ENCODE results near the gene CDH12. TPM values are rescaled to one million over a fixed set of nuclear protein-coding genes. Genes with fewer than 3 reads are reported as not detected.

The CDH12 gene
- polyA plus RNA-seq, 2 of the 4 experiments (the other 2 are of a cell fraction), result 0.04 TPM; not detected in 1

GRCh38 chr5:21844960-21845359 is 1008.2 kb downstream of the CDH12 start:
- WGBS (ENCODE audit: missing lambda C conversion rate), result 0% methylated on average over 1 of the region's 1 CpG
- ChIA-PET CTCF (no interaction called here), POLR2A (no interaction called here)
- Histone ChIP-seq H3K9me3 (no peaks in the 10 kb centered on the region), H3K4me3 (no peak overlapping the region), H3K4me1 (no peaks in the 10 kb centered on the region), H3K4me2 (no peak overlapping the region), H3K27ac (no peak overlapping the region)
- no peak for DNase-seq (ENCODE audit: low read depth in 1 of 2, low spot score in 1 of 2)
- no peak for FAIRE-seq
- no peak for TF ChIP-seq HOXB5 (CRISPR knock-in tag; IDR thresholded peaks at IDR 0.05)
- no peak for TF ChIP-seq CBX2 (IDR thresholded peaks at IDR 0.05; ENCODE audit: borderline replicate concordance, low read depth)
- TF ChIP-seq PBX3 (IDR thresholded peaks at IDR 0.05), result no peak
- no peak for TF ChIP-seq EP300 (IDR thresholded peaks at IDR 0.05)
- no peak for TF ChIP-seq RNF2 (IDR thresholded peaks at IDR 0.05; ENCODE audit: borderline replicate concordance, low read depth)
- no peak for TF ChIP-seq PHF8 (IDR thresholded peaks at IDR 0.05; ENCODE audit: borderline replicate concordance, low read depth)
- no peak for ATAC-seq

- ChIA-PET CTCF (interaction anchor here (0.7 kb wide), 1 partner anchor 42 kb away, joined by 3 read pairs; no protein-coding TSS in a partner anchor), POLR2A (no interaction called here)
Observed at GRCh38 chr5:21834863-21835262, 1018.3 kb downstream of the CDH12 start.

GRCh38 chr5:21831145-21831787 is 1021.9 kb downstream of the CDH12 start:
- FAIRE-seq, result no peak
- Histone ChIP-seq H3K4me3 (no peak overlapping the region), H3K4me1 (no peaks in the 10 kb centered on the region), H3K4me2 (no peak overlapping the region), H3K27ac (no peak overlapping the region), H3K9me3 (no peaks in the 10 kb centered on the region)
- DNase-seq (ENCODE audit: low read depth in 1 of 2, low spot score in 1 of 2), result no peak
- CTCF ChIA-PET, result no interaction called here
- 46% methylated on average over 6 of the region's 6 CpGs for WGBS (ENCODE audit: missing lambda C conversion rate)
- no peak for ATAC-seq
- POLR2A ChIA-PET, result no interaction called here
- TF ChIP-seq EHF (CRISPR knock-in tag; IDR thresholded peaks at IDR 0.05), result no peak

More at GRCh38 chr5:21834863-21835262, 1018.3 kb downstream of the CDH12 start:
- no peaks in the 10 kb centered on the region for H3K4me1 ChIP-seq
- no peak overlapping the region for H3K27ac ChIP-seq
- ATAC-seq, result no peak
- DNase-seq (ENCODE audit: low read depth in 1 of 2, low spot score in 1 of 2), result no peak
- H3K4me3 ChIP-seq, result no peak overlapping the region
- no peak for TF ChIP-seq NFE2L2 (conservative IDR thresholded peaks at IDR 0.05; ENCODE audit: low read length)
- no peak for TF ChIP-seq KDM5A (IDR thresholded peaks at IDR 0.05)
- TF ChIP-seq CHD4 (IDR thresholded peaks at IDR 0.05; ENCODE audit: borderline replicate concordance), result no peak
- TF ChIP-seq ELK1 (IDR thresholded peaks at IDR 0.05; ENCODE audit: low read depth, low read length), result no peak
- no peak for TF ChIP-seq ATOH8 (CRISPR knock-in tag; IDR thresholded peaks at IDR 0.05; ENCODE audit: low read depth)
- TF ChIP-seq EHMT2 (IDR thresholded peaks at IDR 0.05; ENCODE audit: low read depth), result no peak
- no peak for TF ChIP-seq HOXA7 (CRISPR knock-in tag; IDR thresholded peaks at IDR 0.05)
- TF ChIP-seq PBX3 (IDR thresholded peaks at IDR 0.05), result no peak
- TF ChIP-seq SREBF2 (IDR thresholded peaks at IDR 0.05), result no peak
- TF ChIP-seq TP53 (CRISPR knock-in tag; IDR thresholded peaks at IDR 0.05), result no peak
- TF ChIP-seq KDM1A (IDR thresholded peaks at IDR 0.05; ENCODE audit: low read depth), result no peak
- no peak for TF ChIP-seq POLR2AphosphoS2 (conservative IDR thresholded peaks at IDR 0.05; ENCODE audit: low read length)
- no peak overlapping the region for H3K4me2 ChIP-seq
- H3K9me3 ChIP-seq, result no peaks in the 10 kb centered on the region
- no peak for FAIRE-seq
